ENCODE measurements around the gene WDR72.
"Not testable (repeated sequence)": the region's sequence is repeated elsewhere in the genome, so short reads cannot be mapped to it uniquely, and the experiment has no call there.

The WDR72 gene

GRCh38 chr15:53695365-53695764 lies 64.1 kb downstream of the WDR72 start:
- Histone ChIP-seq H3K27ac (ENCODE audit: low read depth, low read length) (no peak overlapping the region), H3K27me3 (ENCODE audit: control insufficient read depth, insufficient read depth, low read length) (no peaks in the 10 kb centered on the region), H3K4me1 (ENCODE audit: control insufficient read depth, insufficient read depth, low read length) (no peaks in the 10 kb centered on the region), H3K9ac (ENCODE audit: low read depth, low read length) (no peak overlapping the region), H3K9me3 (ENCODE audit: control insufficient read depth, insufficient read depth, low read length) (no peaks in the 10 kb centered on the region), H3K4me3 (ENCODE audit: low read depth, low read length) (no peak overlapping the region), H3K36me3 (ENCODE audit: control insufficient read depth, insufficient read depth, low read length) (no peaks in the 10 kb centered on the region)

GRCh38 chr15:53694476-53694874 lies 65.0 kb downstream of the WDR72 start:
- Histone ChIP-seq H3K9ac (ENCODE audit: low read depth, low read length) (no peak overlapping the region), H3K36me3 (ENCODE audit: control insufficient read depth, insufficient read depth, low read length) (no peaks in the 10 kb centered on the region), H3K4me1 (ENCODE audit: control insufficient read depth, insufficient read depth, low read length) (no peaks in the 10 kb centered on the region), H3K4me3 (ENCODE audit: low read depth, low read length) (no peak overlapping the region), H3K27me3 (ENCODE audit: control insufficient read depth, insufficient read depth, low read length) (no peaks in the 10 kb centered on the region), H3K9me3 (ENCODE audit: control insufficient read depth, insufficient read depth, low read length) (no peaks in the 10 kb centered on the region), H3K27ac (ENCODE audit: low read depth, low read length) (no peak overlapping the region)

GRCh38 chr15:53693729-53694475 lies 65.6 kb downstream of the WDR72 start:
- no peak overlapping the region for H3K4me3 ChIP-seq (ENCODE audit: low read depth, low read length)
- no peaks in the 10 kb centered on the region for H3K4me1 ChIP-seq (ENCODE audit: control insufficient read depth, insufficient read depth, low read length)
- H3K9me3 ChIP-seq (ENCODE audit: control insufficient read depth, insufficient read depth, low read length) = no peaks in the 10 kb centered on the region
- no peaks in the 10 kb centered on the region for H3K36me3 ChIP-seq (ENCODE audit: control insufficient read depth, insufficient read depth, low read length)
- no peak overlapping the region for H3K27ac ChIP-seq (ENCODE audit: low read depth, low read length)
- no peaks in the 10 kb centered on the region for H3K27me3 ChIP-seq (ENCODE audit: control insufficient read depth, insufficient read depth, low read length)
- no peak overlapping the region for H3K9ac ChIP-seq (ENCODE audit: low read depth, low read length)

- not testable (repeated sequence) for H3K9ac ChIP-seq (ENCODE audit: low read depth, low read length); H3K9me3 ChIP-seq (ENCODE audit: control insufficient read depth, insufficient read depth, low read length); H3K36me3 ChIP-seq (ENCODE audit: control insufficient read depth, insufficient read depth, low read length); H3K27ac ChIP-seq (ENCODE audit: low read depth, low read length); H3K4me3 ChIP-seq (ENCODE audit: low read depth, low read length); H3K27me3 ChIP-seq (ENCODE audit: control insufficient read depth, insufficient read depth, low read length); H3K4me1 ChIP-seq (ENCODE audit: control insufficient read depth, insufficient read depth, low read length)
These were observed 75.3 kb downstream of the WDR72 start for GRCh38 chr15:53684162-53684561.

GRCh38 chr15:53681056-53681455 lies 78.4 kb downstream of the WDR72 start:
- no peak overlapping the region for H3K27ac ChIP-seq (ENCODE audit: low read depth, low read length)
- H3K9me3 ChIP-seq (ENCODE audit: control insufficient read depth, insufficient read depth, low read length) = no peaks in the 10 kb centered on the region; the same call in 1 of the 2 replicates
- H3K4me3 ChIP-seq (ENCODE audit: low read depth, low read length) = no peak overlapping the region
- no peaks in the 10 kb centered on the region for H3K36me3 ChIP-seq (ENCODE audit: control insufficient read depth, insufficient read depth, low read length)
- no peaks in the 10 kb centered on the region for H3K4me1 ChIP-seq (ENCODE audit: control insufficient read depth, insufficient read depth, low read length)
- no peak overlapping the region for H3K9ac ChIP-seq (ENCODE audit: low read depth, low read length)
- H3K27me3 ChIP-seq (ENCODE audit: control insufficient read depth, insufficient read depth, low read length) = no peaks in the 10 kb centered on the region

GRCh38 chr15:53675832-53676231 lies 83.6 kb downstream of the WDR72 start:
- Histone ChIP-seq H3K4me3 (ENCODE audit: low read depth, low read length) (no peak overlapping the region), H3K36me3 (ENCODE audit: control insufficient read depth, insufficient read depth, low read length) (no peaks in the 10 kb centered on the region), H3K9ac (ENCODE audit: low read depth, low read length) (no peak overlapping the region), H3K27me3 (ENCODE audit: control insufficient read depth, insufficient read depth, low read length) (no peaks in the 10 kb centered on the region), H3K9me3 (ENCODE audit: control insufficient read depth, insufficient read depth, low read length) (no peaks in the 10 kb centered on the region), H3K27ac (ENCODE audit: low read depth, low read length) (no peak overlapping the region), H3K4me1 (ENCODE audit: control insufficient read depth, insufficient read depth, low read length) (peaks cover 4% of the 10 kb centered on the region; the same call in 1 of the 2 replicates)

- H3K4me3 ChIP-seq (ENCODE audit: low read depth, low read length) = no peak overlapping the region
- no peaks in the 10 kb centered on the region for H3K27me3 ChIP-seq (ENCODE audit: control insufficient read depth, insufficient read depth, low read length)
- H3K27ac ChIP-seq (ENCODE audit: low read depth, low read length) = no peak overlapping the region
- H3K4me1 ChIP-seq (ENCODE audit: control insufficient read depth, insufficient read depth, low read length) = peaks cover 4% of the 10 kb centered on the region; the same call in 1 of the 2 replicates
- no peaks in the 10 kb centered on the region for H3K36me3 ChIP-seq (ENCODE audit: control insufficient read depth, insufficient read depth, low read length)
- no peak overlapping the region for H3K9ac ChIP-seq (ENCODE audit: low read depth, low read length)
- H3K9me3 ChIP-seq (ENCODE audit: control insufficient read depth, insufficient read depth, low read length) = no peaks in the 10 kb centered on the region
These were observed 87.9 kb downstream of the WDR72 start for GRCh38 chr15:53671545-53671944.

GRCh38 chr15:53670701-53671100 lies 88.8 kb downstream of the WDR72 start:
- Histone ChIP-seq H3K27ac (ENCODE audit: low read depth, low read length) (no peak overlapping the region), H3K27me3 (ENCODE audit: control insufficient read depth, insufficient read depth, low read length) (no peaks in the 10 kb centered on the region), H3K9me3 (ENCODE audit: control insufficient read depth, insufficient read depth, low read length) (no peaks in the 10 kb centered on the region), H3K36me3 (ENCODE audit: control insufficient read depth, insufficient read depth, low read length) (no peaks in the 10 kb centered on the region), H3K9ac (ENCODE audit: low read depth, low read length) (no peak overlapping the region), H3K4me3 (ENCODE audit: low read depth, low read length) (no peak overlapping the region), H3K4me1 (ENCODE audit: control insufficient read depth, insufficient read depth, low read length) (peaks cover 4% of the 10 kb centered on the region; the same call in 1 of the 2 replicates)

- no peaks in the 10 kb centered on the region for H3K27me3 ChIP-seq (ENCODE audit: control insufficient read depth, insufficient read depth, low read length)
- H3K9me3 ChIP-seq (ENCODE audit: control insufficient read depth, insufficient read depth, low read length) = no peaks in the 10 kb centered on the region
- no peak overlapping the region for H3K9ac ChIP-seq (ENCODE audit: low read depth, low read length)
- H3K27ac ChIP-seq (ENCODE audit: low read depth, low read length) = no peak overlapping the region
- no peaks in the 10 kb centered on the region for H3K4me1 ChIP-seq (ENCODE audit: control insufficient read depth, insufficient read depth, low read length)
- no peak overlapping the region for H3K4me3 ChIP-seq (ENCODE audit: low read depth, low read length)
- no peaks in the 10 kb centered on the region for H3K36me3 ChIP-seq (ENCODE audit: control insufficient read depth, insufficient read depth, low read length)
These were observed 93.5 kb downstream of the WDR72 start for GRCh38 chr15:53665930-53666329.

- Histone ChIP-seq H3K27me3 (ENCODE audit: control insufficient read depth, insufficient read depth, low read length) (no peaks in the 10 kb centered on the region), H3K4me3 (ENCODE audit: low read depth, low read length) (no peak overlapping the region), H3K9me3 (ENCODE audit: control insufficient read depth, insufficient read depth, low read length) (no peaks in the 10 kb centered on the region), H3K4me1 (ENCODE audit: control insufficient read depth, insufficient read depth, low read length) (peaks cover 8% of the 10 kb centered on the region), H3K9ac (ENCODE audit: low read depth, low read length) (no peak overlapping the region), H3K27ac (ENCODE audit: low read depth, low read length) (no peak overlapping the region), H3K36me3 (ENCODE audit: control insufficient read depth, insufficient read depth, low read length) (no peaks in the 10 kb centered on the region)
These were observed 100.5 kb downstream of the WDR72 start for GRCh38 chr15:53658827-53659555.

GRCh38 chr15:53658255-53658654 lies 101.2 kb downstream of the WDR72 start:
- H3K9me3 ChIP-seq (ENCODE audit: control insufficient read depth, insufficient read depth, low read length) = no peaks in the 10 kb centered on the region
- peaks cover 8% of the 10 kb centered on the region for H3K4me1 ChIP-seq (ENCODE audit: control insufficient read depth, insufficient read depth, low read length)
- no peaks in the 10 kb centered on the region for H3K27me3 ChIP-seq (ENCODE audit: control insufficient read depth, insufficient read depth, low read length)
- H3K4me3 ChIP-seq (ENCODE audit: low read depth, low read length) = no peak overlapping the region
- no peaks in the 10 kb centered on the region for H3K36me3 ChIP-seq (ENCODE audit: control insufficient read depth, insufficient read depth, low read length)
- H3K27ac ChIP-seq (ENCODE audit: low read depth, low read length) = no peak overlapping the region
- no peak overlapping the region for H3K9ac ChIP-seq (ENCODE audit: low read depth, low read length)
